Chondrocyte (in vitro differentiated cells): ENCODE results near the gene KCNQ1. TPM values are rescaled to one million over a fixed set of nuclear protein-coding genes. Genes with fewer than 3 reads are reported as not detected.

ENCODE experiments used
- DNase-seq: peaks from one replicate; pipeline ENCODE4 v3.0.0; 2021; ENCODE audit warnings: mixed read lengths, low spot score
- H3K27ac Mint-ChIP-seq: one replicate; pipeline ENCODE4 v1.8.0; 2021; ENCODE audit warnings: mild to moderate bottlenecking, moderate library complexity, mixed read lengths; ENCODE audit not compliant: unreplicated experiment
- H3K27me3 Mint-ChIP-seq: 2 replicates; pipeline ENCODE4 v1.8.0; 2021; ENCODE audit warnings: low read depth, mixed read lengths
- H3K36me3 Mint-ChIP-seq: 2 replicates; pipeline ENCODE4 v1.8.0; 2021; ENCODE audit warnings: low read depth, mixed read lengths
- H3K4me1 Mint-ChIP-seq: 2 replicates; pipeline ENCODE4 v1.8.0; 2021; ENCODE audit warnings: low read depth, mild to moderate bottlenecking, mixed read lengths
- H3K4me3 Mint-ChIP-seq: one replicate; pipeline ENCODE4 v1.8.0; 2021; ENCODE audit warnings: mild to moderate bottlenecking, moderate library complexity, mixed read lengths; ENCODE audit not compliant: unreplicated experiment
- H3K9me3 Mint-ChIP-seq: 2 replicates; pipeline ENCODE4 v1.8.0; 2021; ENCODE audit warnings: low read depth, mixed read lengths
- total RNA-seq: library from RNA; stranded (reverse); gene quantifications from 3 replicates; pipeline ENCODE4 v1.2.1, GENCODE V29; 2021
- TF ChIP-seq, protein P1 (sequence below): fragments of 200-600 bp; sonication (generic); IDR thresholded peaks from 2 replicates; pipeline ENCODE4 v1.5.0; 2021; ENCODE audit warnings: antibody characterized with exemption, mild to moderate bottlenecking, moderate library complexity

KCNQ1 gene
- total RNA-seq, 1 donor from 2014 or later, result not detected

DNA sequence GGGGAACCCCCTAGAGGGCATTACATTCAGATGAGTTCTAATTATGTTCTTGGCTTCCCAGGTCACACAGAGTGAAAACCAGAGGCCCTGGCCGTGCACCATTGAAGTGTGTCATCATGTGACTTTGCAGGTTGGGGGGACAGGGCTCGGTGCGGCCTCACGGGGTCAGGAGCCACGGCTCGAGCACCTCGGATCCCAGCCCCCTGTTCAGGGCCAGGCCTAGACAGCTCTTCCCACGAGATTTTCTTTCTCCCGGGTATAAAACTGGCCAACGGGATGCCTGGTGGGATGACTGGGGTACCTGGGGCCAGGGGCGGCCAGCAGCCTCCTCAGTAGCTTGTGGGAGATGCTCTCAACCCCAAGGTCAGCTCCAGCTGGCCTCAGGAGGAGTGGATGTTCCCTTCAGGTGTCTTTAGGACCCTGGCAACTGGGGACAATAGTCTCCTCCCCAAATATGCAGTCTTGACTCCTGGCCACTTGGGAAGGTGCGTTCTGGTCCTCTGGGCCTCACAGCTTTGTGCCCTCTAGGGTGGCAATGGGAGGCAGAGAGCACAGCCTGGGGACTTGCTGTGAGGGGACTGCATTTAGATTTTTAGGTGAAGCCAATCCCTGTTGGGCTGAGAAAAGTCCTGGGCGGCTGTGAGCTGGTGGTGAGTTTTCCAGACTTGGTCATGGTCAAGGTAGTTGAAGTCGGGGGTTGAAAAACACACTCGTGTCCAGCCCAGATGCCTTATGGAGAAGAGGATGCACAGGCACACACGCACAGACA, 95.6 kb downstream of the KCNQ1 start:
- H3K27ac Mint-ChIP-seq, result no peak overlapping the region
- H3K36me3 Mint-ChIP-seq, result no peaks in the 10 kb centered on the region
- H3K4me1 Mint-ChIP-seq, result no peaks in the 10 kb centered on the region
- TF ChIP-seq, protein P1, sequence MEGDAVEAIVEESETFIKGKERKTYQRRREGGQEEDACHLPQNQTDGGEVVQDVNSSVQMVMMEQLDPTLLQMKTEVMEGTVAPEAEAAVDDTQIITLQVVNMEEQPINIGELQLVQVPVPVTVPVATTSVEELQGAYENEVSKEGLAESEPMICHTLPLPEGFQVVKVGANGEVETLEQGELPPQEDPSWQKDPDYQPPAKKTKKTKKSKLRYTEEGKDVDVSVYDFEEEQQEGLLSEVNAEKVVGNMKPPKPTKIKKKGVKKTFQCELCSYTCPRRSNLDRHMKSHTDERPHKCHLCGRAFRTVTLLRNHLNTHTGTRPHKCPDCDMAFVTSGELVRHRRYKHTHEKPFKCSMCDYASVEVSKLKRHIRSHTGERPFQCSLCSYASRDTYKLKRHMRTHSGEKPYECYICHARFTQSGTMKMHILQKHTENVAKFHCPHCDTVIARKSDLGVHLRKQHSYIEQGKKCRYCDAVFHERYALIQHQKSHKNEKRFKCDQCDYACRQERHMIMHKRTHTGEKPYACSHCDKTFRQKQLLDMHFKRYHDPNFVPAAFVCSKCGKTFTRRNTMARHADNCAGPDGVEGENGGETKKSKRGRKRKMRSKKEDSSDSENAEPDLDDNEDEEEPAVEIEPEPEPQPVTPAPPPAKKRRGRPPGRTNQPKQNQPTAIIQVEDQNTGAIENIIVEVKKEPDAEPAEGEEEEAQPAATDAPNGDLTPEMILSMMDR, result no peak
- peaks cover 12% of the 10 kb centered on the region for H3K27me3 Mint-ChIP-seq
- peak; percentile 56 for DNase-seq
- H3K9me3 Mint-ChIP-seq, result no peaks in the 10 kb centered on the region
- no peak overlapping the region for H3K4me3 Mint-ChIP-seq

DNA sequence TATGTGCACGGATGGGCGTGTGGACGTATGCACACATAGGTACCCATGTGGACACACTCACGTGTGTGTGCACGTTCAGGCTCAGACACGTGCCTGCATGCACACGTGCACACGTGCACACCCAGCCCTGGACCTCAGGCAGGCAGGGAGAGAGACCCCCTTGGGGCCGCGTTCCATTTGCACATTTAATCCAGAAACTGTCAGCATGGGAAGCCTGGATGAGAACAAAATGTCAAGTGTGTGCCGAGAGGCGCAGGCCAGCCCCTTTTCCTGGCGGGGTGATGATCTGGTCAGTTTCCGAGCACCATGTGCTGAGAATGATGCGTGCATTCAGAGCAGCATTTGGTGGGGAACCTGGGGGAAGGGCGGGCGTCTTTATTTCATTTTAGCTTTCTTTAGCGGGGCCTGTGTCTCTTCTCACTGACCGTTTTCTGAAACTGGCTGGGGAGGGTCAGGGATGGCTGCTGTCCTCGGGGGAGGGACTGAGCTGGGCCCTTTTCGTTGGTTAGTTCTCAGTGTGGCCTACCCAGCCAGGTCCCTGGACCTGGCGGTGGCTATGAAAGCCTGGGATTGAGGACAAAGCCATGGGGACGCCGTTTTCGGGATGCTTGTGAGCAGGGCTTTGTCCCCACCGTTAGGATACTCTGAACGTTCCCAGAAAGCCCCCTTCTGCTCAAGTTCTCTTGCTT, 96.3 kb downstream of the KCNQ1 start:
- peak; percentile 77 for DNase-seq
- peaks cover 12% of the 10 kb centered on the region for H3K27me3 Mint-ChIP-seq
- H3K4me1 Mint-ChIP-seq, result no peaks in the 10 kb centered on the region
- no peak overlapping the region for H3K27ac Mint-ChIP-seq
- no peak overlapping the region for H3K4me3 Mint-ChIP-seq
- no peaks in the 10 kb centered on the region for H3K36me3 Mint-ChIP-seq
- TF ChIP-seq, protein P1, result no peak
- no peaks in the 10 kb centered on the region for H3K9me3 Mint-ChIP-seq

DNA sequence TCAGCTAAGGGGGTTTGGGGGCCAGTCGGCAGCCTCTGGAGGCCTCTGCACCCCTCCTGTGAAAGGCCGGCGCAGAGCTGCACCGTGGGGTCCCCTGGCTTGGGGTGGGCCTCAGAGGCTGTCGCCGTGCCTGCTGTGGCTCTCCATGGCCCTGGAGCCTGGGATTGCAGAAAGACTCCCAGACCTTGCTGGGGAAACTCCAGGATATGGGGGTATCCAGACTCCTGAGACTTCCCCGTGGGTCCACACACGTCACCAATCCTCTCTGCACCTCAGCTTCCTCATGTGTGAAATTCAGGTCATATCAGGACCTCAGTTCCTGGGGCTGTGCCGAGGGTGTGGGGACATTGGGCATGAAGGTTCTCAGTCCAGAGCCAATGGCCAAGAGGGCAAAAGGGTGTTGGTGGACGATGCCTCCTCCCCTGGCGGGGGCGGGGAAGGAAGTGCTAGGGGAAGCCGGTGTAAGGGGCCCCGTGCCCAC, 97.1 kb downstream of the KCNQ1 start:
- H3K4me1 Mint-ChIP-seq, result no peaks in the 10 kb centered on the region
- no peak overlapping the region for H3K27ac Mint-ChIP-seq
- no peaks in the 10 kb centered on the region for H3K36me3 Mint-ChIP-seq
- TF ChIP-seq, protein P1, result no peak
- no peaks in the 10 kb centered on the region for H3K9me3 Mint-ChIP-seq
- DNase-seq, result peak; percentile 79
- peaks cover 15% of the 10 kb centered on the region for H3K27me3 Mint-ChIP-seq
- H3K4me3 Mint-ChIP-seq, result no peak overlapping the region

DNA sequence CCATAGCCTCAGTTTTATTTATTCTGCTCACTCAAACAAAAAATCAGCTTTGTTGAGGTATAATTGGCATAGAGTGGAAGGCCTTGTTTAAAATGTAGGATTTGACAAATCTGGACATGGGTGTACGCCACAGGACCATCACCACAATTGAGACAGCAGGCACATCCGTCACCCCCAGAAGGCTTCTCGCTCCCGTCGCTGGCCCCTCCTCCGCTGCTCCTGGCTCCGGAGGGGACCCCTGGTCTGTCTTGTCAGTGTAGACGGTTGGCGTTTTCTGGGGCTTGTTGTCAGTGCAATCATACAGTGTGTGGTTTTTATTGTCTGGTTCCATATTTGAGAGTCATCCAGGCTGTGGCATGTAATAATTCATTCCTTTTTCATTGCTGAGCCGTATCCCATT, 97.6 kb downstream of the KCNQ1 start:
- TF ChIP-seq, protein P1, result no peak
- DNase-seq, result peak; percentile 52
- H3K27ac Mint-ChIP-seq, result no peak overlapping the region
- H3K4me3 Mint-ChIP-seq, result no peak overlapping the region
- peaks cover 15% of the 10 kb centered on the region for H3K27me3 Mint-ChIP-seq
- no peaks in the 10 kb centered on the region for H3K4me1 Mint-ChIP-seq
- no peaks in the 10 kb centered on the region for H3K36me3 Mint-ChIP-seq
- H3K9me3 Mint-ChIP-seq, result no peaks in the 10 kb centered on the region

DNA sequence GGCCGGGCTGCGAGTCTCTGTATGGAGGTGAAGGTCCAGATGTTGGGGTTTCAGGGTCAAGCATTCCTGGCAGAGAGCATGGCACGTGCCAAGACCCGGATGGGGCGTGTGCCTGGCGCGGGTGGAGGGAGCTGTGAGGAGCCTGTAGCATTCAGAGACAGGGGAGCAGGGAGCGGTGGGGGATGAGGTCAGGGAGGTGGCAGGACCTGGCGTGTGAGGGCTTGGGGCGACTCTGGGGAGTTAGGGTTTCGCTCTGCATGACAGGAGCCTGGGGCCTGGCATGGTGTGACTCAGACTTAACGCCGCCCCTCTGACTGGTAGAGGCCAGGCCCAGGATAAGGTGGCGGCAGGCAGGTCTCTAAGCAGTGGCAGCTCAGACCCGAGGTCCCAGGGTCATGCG, 103.0 kb downstream of the KCNQ1 start:
- Mint-ChIP-seq H3K27me3 (peaks cover 14% of the 10 kb centered on the region), H3K36me3 (no peaks in the 10 kb centered on the region), H3K4me1 (no peaks in the 10 kb centered on the region), H3K27ac (no peak overlapping the region), H3K4me3 (no peak overlapping the region), H3K9me3 (peaks cover 5% of the 10 kb centered on the region)
- peak; percentile 78 for DNase-seq
- TF ChIP-seq, protein P1, result no peak
